ENCODE measurements around the gene BCL6. TPM values are rescaled to one million over a fixed set of nuclear protein-coding genes. Genes with fewer than 3 reads are reported as not detected.

The BCL6 gene
- total and polyA plus RNA-seq, 10 of the 15 experiments (the other 5 are each of a cell fraction or from before 2014, with no cell fraction given), result 0.04 to 0.85 (median 0.15) TPM

GRCh38 chr3:187725224-187725623 lies 20.0 kb downstream of the BCL6 start:
- H2AFZ ChIP-seq (ENCODE audit: control insufficient read depth, low read depth, low read length), result no peak overlapping the region
- peaks cover 0 to 3% of the 10 kb centered on the region in 2 experiments; a peak in 3 of 4 replicates for H3K27me3 ChIP-seq (replicated peaks in 1 of 2; ENCODE audit: control insufficient read depth in 2 of 2, insufficient read depth in 2 of 2, low read length in 1 of 2)
- WGBS (ENCODE audit: insufficient coverage, insufficient replicate concordance, low lambda C conversion rate, missing lambda C conversion rate), result 71% methylated on average over 22 of the region's 22 CpGs
- ATAC-seq (no peak), FAIRE-seq (no peak), DNase-seq (ENCODE audit: low read depth, low spot score) (no peak)
- H3K4me2 ChIP-seq (ENCODE audit: control insufficient read depth, insufficient read depth), result no peak overlapping the region
- no peaks in the 10 kb centered on the region for H3K9me3 ChIP-seq (replicated peaks; ENCODE audit: control insufficient read depth, insufficient read depth, low read length)
- no peaks in the 10 kb centered on the region for H3K4me1 ChIP-seq (ENCODE audit: control insufficient read depth, insufficient read depth, low read length)
- intact Hi-C loops (cut with micrococcal nuclease; ENCODE audit: unreplicated experiment) (no loop called here), in situ Hi-C loops (cut with MboI) (no loop called here)
- RAD21 ChIA-PET (ENCODE audit: unreplicated experiment), result no interaction called here
- CTCF ChIA-PET, result no interaction called here
- H3K79me2 ChIP-seq (ENCODE audit: control insufficient read depth, insufficient read depth, low read length), result no peaks in the 10 kb centered on the region
- H3K9ac ChIP-seq (ENCODE audit: control insufficient read depth, insufficient read depth, low read length), result no peak overlapping the region
- SMC1A ChIA-PET (ENCODE audit: uncharacterized antibody, unreplicated experiment), result no interaction called here
- no peak overlapping the region for H3K27ac ChIP-seq (ENCODE audit: control insufficient read depth, insufficient read depth)
- H3K36me3 ChIP-seq (ENCODE audit: control insufficient read depth in 2 of 2, insufficient read depth in 2 of 2, low read length in 1 of 2), result no peaks in the 10 kb centered on the region; a peak in 1 of 4 replicates
- BruUV-seq (replicated peaks), result no TSS peak
- POLR2A ChIA-PET, result interaction anchor here (0.5 kb wide), 1 partner anchor 1383 kb away, joined by 4 read pairs; no protein-coding TSS in a partner anchor
- H4K20me1 ChIP-seq (ENCODE audit: control insufficient read depth, insufficient read depth), result no peaks in the 10 kb centered on the region
- no peak for TF ChIP-seq HDGF (IDR thresholded peaks at IDR 0.05)
- TF ChIP-seq PKNOX1 (IDR thresholded peaks at IDR 0.05), result no peak
- no peak for TF ChIP-seq POU2F2 (IDR thresholded peaks at IDR 0.05; ENCODE audit: borderline replicate concordance, low read depth, low read length)
- TF ChIP-seq STAT3 (IDR thresholded peaks at IDR 0.05; ENCODE audit: low read depth, low read length), result no peak
- TF ChIP-seq POLR2AphosphoS2 (IDR thresholded peaks at IDR 0.05; ENCODE audit: low read depth, low read length), result no peak
- no peak for TF ChIP-seq ZZZ3 (IDR thresholded peaks at IDR 0.05; ENCODE audit: control insufficient read depth, insufficient read length, low read depth)
- TF ChIP-seq EED (IDR thresholded peaks at IDR 0.05; ENCODE audit: low read depth), result no peak
- TF ChIP-seq ZNF217 (IDR thresholded peaks at IDR 0.05), result no peak
- TF ChIP-seq MEF2A (IDR thresholded peaks at IDR 0.05; ENCODE audit: insufficient read depth, low read depth, low read length), result no peak
- TF ChIP-seq MTA3 (IDR thresholded peaks at IDR 0.05; ENCODE audit: borderline replicate concordance, low read length), result no peak
- no peak overlapping the region for H3K4me3 ChIP-seq
